Neuronal stem cell (in vitro differentiated cells): ENCODE data around the gene GSTM4.
A peak's percentile ranks its signal among the peaks of the same experiment; 100 is the strongest.

Source experiments
- DNase-seq: peaks from one replicate; pipeline ENCODE4 v3.0.0-alpha.2; 2013; ENCODE audit warnings: low spot score
- H2AFZ ChIP-seq: one replicate; pipeline ENCODE4 v1.6.1; 2013; ENCODE audit warnings: mild to moderate bottlenecking, low read length, inconsistent platforms
- H2AK5ac ChIP-seq: 2 replicates; pipeline ENCODE4 v1.6.1; 2013; ENCODE audit warnings: low read depth, mild to moderate bottlenecking, inconsistent platforms, low read length, moderate library complexity, mixed read lengths
- H2BK120ac ChIP-seq: 2 replicates; pipeline ENCODE4 v1.6.1; 2013; ENCODE audit warnings: low read depth, mild to moderate bottlenecking, inconsistent platforms, low read length, moderate library complexity, mixed read lengths
- H2BK12ac ChIP-seq: one replicate; pipeline ENCODE4 v1.6.1; 2013; ENCODE audit warnings: low read length, inconsistent platforms
- H2BK15ac ChIP-seq: 2 replicates; pipeline ENCODE4 v1.6.1; 2013; ENCODE audit warnings: mild to moderate bottlenecking, low read length, inconsistent platforms, mixed read lengths
- H2BK5ac ChIP-seq: one replicate; pipeline ENCODE4 v1.6.1; 2013; ENCODE audit warnings: inconsistent platforms, mild to moderate bottlenecking, low read length, moderate library complexity
- H3K14ac ChIP-seq: one replicate; pipeline ENCODE4 v1.6.1; 2013; ENCODE audit warnings: low read length, inconsistent platforms
- H3K18ac ChIP-seq: 2 replicates; pipeline ENCODE4 v1.6.1; 2013; ENCODE audit warnings: low read length, inconsistent platforms
- H3K23ac ChIP-seq: 2 replicates; pipeline ENCODE4 v1.6.1; 2013; ENCODE audit warnings: low read depth, mild to moderate bottlenecking, mixed read lengths, low read length, inconsistent platforms; ENCODE audit not compliant: poor library complexity
- H3K27ac ChIP-seq: replicated peaks from 3 replicates; pipeline ENCODE4 v1.5.1; 2013; ENCODE audit warnings: low read length, inconsistent platforms
- H3K27me3 ChIP-seq, 3 experiments: 2 replicates each; pipeline ENCODE4 v1.6.1; 2013; ENCODE audit warnings: low read length in 3 of 3, mild to moderate bottlenecking in 2 of 3, inconsistent platforms in 1 of 3, low read depth in 1 of 3, mixed read lengths in 1 of 3, moderate library complexity in 1 of 3; ENCODE audit not compliant: control insufficient read depth in 3 of 3, insufficient read depth in 3 of 3
- H3K36me3 ChIP-seq, 2 donors: replicated peaks in 1 of 2; 2 replicates each; pipeline ENCODE4 v1.6.1; 2013; ENCODE audit warnings: low read length in 2 of 2; ENCODE audit not compliant: control insufficient read depth in 2 of 2, insufficient read depth in 2 of 2
- H3K4ac ChIP-seq: 2 replicates; pipeline ENCODE4 v1.6.1; 2013; ENCODE audit warnings: inconsistent platforms, mild to moderate bottlenecking, low read length, moderate library complexity
- H3K4me1 ChIP-seq, 2 donors: 1 replicate in 1 of 2; 2 replicates in 1 of 2; pipeline ENCODE4 v1.6.1; 2013; ENCODE audit warnings: low read length in 2 of 2, low read depth in 1 of 2; ENCODE audit not compliant: control insufficient read depth in 2 of 2, insufficient read depth in 1 of 2
- H3K4me2 ChIP-seq: one replicate; pipeline ENCODE4 v1.6.1; 2013; ENCODE audit warnings: mild to moderate bottlenecking, low read length, inconsistent platforms; ENCODE audit not compliant: insufficient read depth, poor library complexity, severe bottlenecking
- H3K4me3 ChIP-seq, 2 donors: 2 replicates each; pipeline ENCODE4 v1.5.1; 2013; ENCODE audit warnings: low read length in 2 of 2, mild to moderate bottlenecking in 2 of 2, inconsistent platforms in 1 of 2, moderate library complexity in 1 of 2
- H3K79me1 ChIP-seq: one replicate; pipeline ENCODE4 v1.6.1; 2013; ENCODE audit warnings: low read depth, mild to moderate bottlenecking, inconsistent platforms, low read length, moderate library complexity
- H3K9ac ChIP-seq: one replicate; pipeline ENCODE4 v1.6.1; 2013; ENCODE audit warnings: mild to moderate bottlenecking, low read depth, low read length, inconsistent platforms; ENCODE audit not compliant: poor library complexity
- H3K9me3 ChIP-seq, 2 donors: replicated peaks in 1 of 2; 2 replicates each; pipeline versions ENCODE3 to v1.6.1; 2013; ENCODE audit warnings: low read length in 2 of 2, mild to moderate bottlenecking in 2 of 2, inconsistent platforms in 1 of 2, low read depth in 1 of 2, mixed read lengths in 1 of 2, moderate library complexity in 1 of 2; ENCODE audit not compliant: control insufficient read depth in 2 of 2, insufficient read depth in 1 of 2
- H4K8ac ChIP-seq: one replicate; pipeline ENCODE4 v1.6.1; 2013; ENCODE audit warnings: low read depth, mild to moderate bottlenecking, inconsistent platforms, low read length, moderate library complexity
- H4K91ac ChIP-seq: one replicate; pipeline ENCODE4 v1.6.1; 2013; ENCODE audit warnings: low read length, low read depth, mild to moderate bottlenecking, inconsistent platforms; ENCODE audit not compliant: poor library complexity
- WGBS, 2 donors: extraction: QIAGEN DNeasy Blood & Tissue Kit; methylation state at CpG; one replicate each; pipeline ENCODE4 v1.1.7; 2013; ENCODE audit warnings: missing lambda C conversion rate in 2 of 2, mixed read lengths in 1 of 2; ENCODE audit not compliant: insufficient read length in 2 of 2, insufficient replicate concordance in 1 of 2; ENCODE audit errors: extremely low coverage in 2 of 2; 5-methylcytosine and 5-hydroxymethylcytosine counted together

Gene GSTM4

DNA sequence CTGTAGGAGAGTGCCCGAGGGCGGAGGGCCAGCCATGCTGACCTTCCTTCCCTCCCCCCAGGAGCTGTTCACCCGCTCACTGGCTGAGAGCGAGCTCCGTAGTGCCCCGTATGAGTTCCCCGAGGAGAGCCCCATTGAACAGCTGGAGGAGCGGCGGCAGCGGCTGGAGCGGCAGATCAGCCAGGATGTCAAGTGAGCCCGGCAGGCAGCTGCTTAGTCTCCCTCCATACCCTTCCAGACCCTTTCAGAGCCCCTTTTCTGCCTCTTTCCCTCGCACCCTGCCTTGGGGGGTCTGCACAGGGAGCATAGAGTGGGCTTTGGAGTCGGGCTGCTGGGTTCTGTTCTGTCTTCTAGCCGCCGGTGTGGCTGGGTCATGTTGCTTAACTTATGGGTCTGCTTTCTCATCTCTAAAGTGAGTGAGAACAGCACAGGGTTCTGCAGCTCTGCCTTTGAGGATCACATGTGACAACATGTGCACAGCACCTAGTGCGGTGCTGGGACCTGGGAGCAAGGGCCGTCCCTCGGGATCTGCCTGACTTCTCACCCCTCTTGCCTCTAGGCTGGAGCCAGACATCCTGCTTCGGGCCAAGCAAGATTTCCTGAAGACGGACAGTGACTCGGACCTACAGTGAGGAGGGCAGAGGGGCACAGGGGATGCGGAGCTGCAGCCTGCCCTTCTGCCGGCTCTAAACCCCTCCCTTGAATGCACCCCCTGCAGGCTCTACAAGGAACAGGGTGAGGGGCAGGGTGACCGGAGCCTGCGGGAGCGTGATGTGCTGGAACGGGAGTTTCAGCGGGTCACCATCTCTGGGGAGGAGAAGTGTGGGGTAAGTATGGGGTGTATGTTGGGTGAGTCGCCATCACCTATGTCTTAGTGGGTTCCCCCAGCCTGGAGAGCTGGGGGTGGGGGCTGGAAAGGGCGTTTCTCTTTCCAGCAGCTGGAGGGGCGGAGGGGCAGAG lies 30.0 kb upstream of the GSTM4 start:
- Histone ChIP-seq H3K9ac (peak overlapping the region; percentile 51), H3K23ac (peak overlapping the region; percentile 25), H3K36me3 (peaks cover 36 to 56% of the 10 kb centered on the region in 2 donors), H2AFZ (no peak overlapping the region), H2AK5ac (no peak overlapping the region), H3K79me1 (peaks cover 16% of the 10 kb centered on the region), H3K4me1 (peaks cover 9 to 26% of the 10 kb centered on the region in 2 donors), H3K4me3 (no peak overlapping the region), H3K14ac (no peak overlapping the region), H3K4me2 (no peak overlapping the region), H3K27ac (no peak overlapping the region), H4K8ac (no peak overlapping the region), H3K9me3 (no peaks in the 10 kb centered on the region), H2BK15ac (no peak overlapping the region), H3K4ac (no peak overlapping the region), H2BK120ac (no peak overlapping the region), H2BK12ac (no peak overlapping the region), H4K91ac (no peak overlapping the region), H3K27me3 (no peaks in the 10 kb centered on the region), H2BK5ac (no peak overlapping the region), H3K18ac (peak overlapping the region; percentile 33)
- WGBS, 2 donors = no CpG with 5 or more reads among the region's 32 CpGs
- DNase-seq = no peak

DNA sequence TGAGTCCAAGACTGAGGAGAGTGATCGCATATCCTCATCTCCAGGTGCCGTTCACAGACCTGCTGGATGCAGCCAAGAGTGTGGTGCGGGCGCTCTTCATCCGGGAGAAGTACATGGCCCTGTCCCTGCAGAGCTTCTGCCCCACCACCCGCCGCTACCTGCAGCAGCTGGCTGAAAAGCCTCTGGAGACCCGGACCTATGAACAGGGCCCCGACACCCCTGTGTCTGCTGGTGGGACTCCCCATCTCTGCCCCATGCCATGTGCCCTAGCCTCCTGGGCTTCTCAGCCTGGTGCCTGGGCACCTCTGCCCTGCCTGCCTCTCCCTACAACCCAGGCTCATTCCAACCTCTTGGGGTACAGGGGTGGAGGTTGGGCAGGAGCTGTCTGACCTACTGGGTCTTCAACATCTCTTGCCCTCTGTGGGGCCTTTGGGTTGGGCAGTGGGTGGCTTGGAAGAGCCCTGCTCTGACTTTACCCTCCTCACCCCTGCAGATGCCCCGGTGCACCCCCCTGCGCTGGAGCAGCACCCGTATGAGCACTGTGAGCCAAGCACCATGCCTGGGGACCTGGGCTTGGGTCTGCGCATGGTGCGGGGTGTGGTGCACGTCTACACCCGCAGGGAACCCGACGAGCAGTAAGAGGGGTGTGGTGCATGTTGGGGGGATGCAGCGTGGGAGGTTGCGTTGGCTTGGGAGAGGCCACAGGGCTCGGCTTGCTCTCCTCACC lies 29.1 kb upstream of the GSTM4 start:
- Histone ChIP-seq H4K91ac (no peak overlapping the region), H3K4ac (no peak overlapping the region), H3K14ac (no peak overlapping the region), H2BK12ac (no peak overlapping the region), H3K9ac (no peak overlapping the region), H3K4me1 (peaks cover 5 to 17% of the 10 kb centered on the region in 2 donors), H3K36me3 (peaks cover 40 to 66% of the 10 kb centered on the region in 2 donors), H2AK5ac (no peak overlapping the region), H3K23ac (no peak overlapping the region), H3K79me1 (peaks cover 13% of the 10 kb centered on the region), H4K8ac (no peak overlapping the region), H3K18ac (no peak overlapping the region), H3K4me3 (no peak overlapping the region), H3K9me3 (no peaks in the 10 kb centered on the region), H2BK5ac (no peak overlapping the region), H3K27me3 (no peaks in the 10 kb centered on the region), H2AFZ (no peak overlapping the region), H3K4me2 (no peak overlapping the region), H3K27ac (no peak overlapping the region), H2BK120ac (no peak overlapping the region), H2BK15ac (no peak overlapping the region)
- WGBS, 2 donors = no CpG with 5 or more reads among the region's 21 CpGs
- no peak for DNase-seq

DNA sequence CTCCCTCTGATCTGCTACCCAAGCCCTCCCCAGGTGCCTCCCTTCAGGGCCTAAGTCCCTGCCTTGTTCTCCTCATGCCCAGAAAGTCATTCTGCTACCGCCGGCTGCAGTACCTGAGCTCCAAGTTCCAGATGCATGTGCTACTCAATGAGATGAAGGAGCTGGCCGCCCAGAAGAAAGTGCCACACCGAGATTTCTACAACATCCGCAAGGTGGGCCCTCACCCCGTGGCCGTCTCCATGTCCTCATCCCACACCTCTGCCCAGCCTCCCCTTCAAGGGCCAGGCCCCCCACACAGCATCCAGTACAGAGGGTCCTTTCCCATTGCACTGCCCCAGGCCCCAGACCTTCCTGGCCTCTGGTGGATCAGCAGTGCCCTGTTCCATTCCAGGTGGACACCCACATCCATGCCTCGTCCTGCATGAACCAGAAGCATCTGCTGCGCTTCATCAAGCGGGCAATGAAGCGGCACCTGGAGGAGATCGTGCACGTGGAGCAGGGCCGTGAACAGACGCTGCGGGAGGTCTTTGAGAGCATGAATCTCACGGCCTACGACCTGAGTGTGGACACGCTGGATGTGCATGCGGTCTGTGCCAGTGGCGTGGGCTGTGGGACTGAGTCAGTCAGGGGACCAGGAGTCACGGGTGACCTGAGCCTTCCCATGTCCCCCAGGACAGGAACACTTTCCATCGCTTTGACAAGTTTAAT lies 28.1 kb upstream of the GSTM4 start:
- no peak overlapping the region for H2AK5ac ChIP-seq
- no peak overlapping the region for H3K27ac ChIP-seq
- H2BK5ac ChIP-seq = no peak overlapping the region
- peaks cover 11 to 12% of the 10 kb centered on the region in 2 donors for H3K4me1 ChIP-seq
- H3K9me3 ChIP-seq = no peaks in the 10 kb centered on the region
- H4K91ac ChIP-seq = no peak overlapping the region
- H4K8ac ChIP-seq = no peak overlapping the region
- no peak overlapping the region for H2BK12ac ChIP-seq
- H2BK120ac ChIP-seq = no peak overlapping the region
- no peak overlapping the region for H3K18ac ChIP-seq
- H3K4me3 ChIP-seq = no peak overlapping the region
- H3K36me3 ChIP-seq = peaks cover 41 to 69% of the 10 kb centered on the region in 2 donors
- no peak overlapping the region for H2AFZ ChIP-seq
- H3K9ac ChIP-seq = no peak overlapping the region
- H3K4ac ChIP-seq = no peak overlapping the region
- H2BK15ac ChIP-seq = no peak overlapping the region
- H3K23ac ChIP-seq = no peak overlapping the region
- no peak overlapping the region for H3K14ac ChIP-seq
- no CpG with 5 or more reads among the region's 23 CpGs for WGBS, 2 donors
- no peaks in the 10 kb centered on the region for H3K27me3 ChIP-seq
- H3K4me2 ChIP-seq = no peak overlapping the region
- DNase-seq = no peak
- peaks cover 10% of the 10 kb centered on the region for H3K79me1 ChIP-seq
